ENCODE results near the gene CFAP46.

GRCh38 chr10:132764108-132764507, 178.3 kb downstream of the CFAP46 start:
- TF ChIP-seq POLR2A (IDR thresholded peaks at IDR 0.05) (no peak), CTCF (IDR thresholded peaks at IDR 0.05) (no peak), EP300 (IDR thresholded peaks at IDR 0.05) (no peak)

Measured in upper lobe of left lung (tissue), 4 donors.